Glutamatergic neuron (in vitro differentiated cells): ENCODE measurements around the gene ARHGDIB. TPM values are rescaled to one million over a fixed set of nuclear protein-coding genes. Genes with fewer than 3 reads are reported as not detected.

ENCODE experiments used
- DNase-seq: peaks from one replicate; pipeline ENCODE4 v3.0.0; 2022
- H3K27ac Mint-ChIP-seq: one replicate; pipeline ENCODE4 v1.8.0; 2020; ENCODE audit warnings: mild to moderate bottlenecking, mixed read lengths, inconsistent platforms; ENCODE audit not compliant: unreplicated experiment
- H3K27me3 Mint-ChIP-seq: one replicate; pipeline ENCODE4 v1.8.0; 2020; ENCODE audit warnings: mild to moderate bottlenecking, moderate library complexity, mixed read lengths, inconsistent platforms; ENCODE audit not compliant: unreplicated experiment
- H3K36me3 Mint-ChIP-seq: one replicate; pipeline ENCODE4 v1.8.0; 2020; ENCODE audit warnings: mild to moderate bottlenecking, mixed read lengths, inconsistent platforms; ENCODE audit not compliant: unreplicated experiment
- H3K4me1 Mint-ChIP-seq: one replicate; pipeline ENCODE4 v1.8.0; 2020; ENCODE audit warnings: mild to moderate bottlenecking, low read depth, mixed read lengths, inconsistent platforms; ENCODE audit not compliant: unreplicated experiment
- H3K4me3 Mint-ChIP-seq: one replicate; pipeline ENCODE4 v1.8.0; 2020; ENCODE audit warnings: mild to moderate bottlenecking, mixed read lengths, inconsistent platforms; ENCODE audit not compliant: unreplicated experiment
- H3K9me3 Mint-ChIP-seq: one replicate; pipeline ENCODE4 v1.8.0; 2020; ENCODE audit warnings: mild to moderate bottlenecking, moderate library complexity, mixed read lengths, inconsistent platforms; ENCODE audit not compliant: unreplicated experiment
- total RNA-seq: library from RNA; stranded (reverse); fragmentation: NEBNext Ultra II Directional; extraction: Animal tissue kit (Norgen Biotek cat#: 25700); gene quantifications from one replicate; pipeline ENCODE4 v1.2.1, GENCODE V29; 2021; ENCODE audit not compliant: unreplicated experiment
- TF ChIP-seq, protein P1 (sequence below): fragments of 200-600 bp; sonication (generic); IDR thresholded peaks from one replicate; pipeline ENCODE4 v1.5.0; 2021; ENCODE audit not compliant: partially characterized antibody, unreplicated experiment

ARHGDIB gene
- total RNA-seq, 1 donor from 2014 or later: not detected

DNA sequence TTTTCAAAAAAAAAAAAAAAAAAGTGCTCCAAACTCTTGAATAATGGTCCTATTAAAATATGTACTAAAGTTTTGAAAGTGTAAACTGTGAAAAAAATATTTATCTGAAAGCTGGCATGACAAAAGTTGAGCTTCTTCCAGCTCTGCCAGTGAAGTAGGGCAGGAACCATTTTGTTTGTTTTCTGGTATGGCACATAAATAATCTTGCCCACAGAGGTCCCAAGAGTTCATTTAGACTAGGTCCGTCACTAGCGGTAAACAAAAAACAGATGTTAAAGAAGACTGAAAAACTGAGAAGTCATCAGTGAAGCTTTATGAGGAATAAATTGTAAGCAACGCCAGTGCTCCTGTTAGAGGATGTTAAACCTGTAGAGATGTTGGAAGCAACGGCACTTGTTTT lies 30.0 kb downstream of the ARHGDIB start:
- Mint-ChIP-seq H3K27ac (no peak overlapping the region), H3K4me1 (no peaks in the 10 kb centered on the region), H3K27me3 (no peaks in the 10 kb centered on the region), H3K36me3 (no peaks in the 10 kb centered on the region), H3K9me3 (no peaks in the 10 kb centered on the region), H3K4me3 (no peak overlapping the region)
- TF ChIP-seq, protein P1, sequence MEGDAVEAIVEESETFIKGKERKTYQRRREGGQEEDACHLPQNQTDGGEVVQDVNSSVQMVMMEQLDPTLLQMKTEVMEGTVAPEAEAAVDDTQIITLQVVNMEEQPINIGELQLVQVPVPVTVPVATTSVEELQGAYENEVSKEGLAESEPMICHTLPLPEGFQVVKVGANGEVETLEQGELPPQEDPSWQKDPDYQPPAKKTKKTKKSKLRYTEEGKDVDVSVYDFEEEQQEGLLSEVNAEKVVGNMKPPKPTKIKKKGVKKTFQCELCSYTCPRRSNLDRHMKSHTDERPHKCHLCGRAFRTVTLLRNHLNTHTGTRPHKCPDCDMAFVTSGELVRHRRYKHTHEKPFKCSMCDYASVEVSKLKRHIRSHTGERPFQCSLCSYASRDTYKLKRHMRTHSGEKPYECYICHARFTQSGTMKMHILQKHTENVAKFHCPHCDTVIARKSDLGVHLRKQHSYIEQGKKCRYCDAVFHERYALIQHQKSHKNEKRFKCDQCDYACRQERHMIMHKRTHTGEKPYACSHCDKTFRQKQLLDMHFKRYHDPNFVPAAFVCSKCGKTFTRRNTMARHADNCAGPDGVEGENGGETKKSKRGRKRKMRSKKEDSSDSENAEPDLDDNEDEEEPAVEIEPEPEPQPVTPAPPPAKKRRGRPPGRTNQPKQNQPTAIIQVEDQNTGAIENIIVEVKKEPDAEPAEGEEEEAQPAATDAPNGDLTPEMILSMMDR: no peak
- no peak for DNase-seq

DNA sequence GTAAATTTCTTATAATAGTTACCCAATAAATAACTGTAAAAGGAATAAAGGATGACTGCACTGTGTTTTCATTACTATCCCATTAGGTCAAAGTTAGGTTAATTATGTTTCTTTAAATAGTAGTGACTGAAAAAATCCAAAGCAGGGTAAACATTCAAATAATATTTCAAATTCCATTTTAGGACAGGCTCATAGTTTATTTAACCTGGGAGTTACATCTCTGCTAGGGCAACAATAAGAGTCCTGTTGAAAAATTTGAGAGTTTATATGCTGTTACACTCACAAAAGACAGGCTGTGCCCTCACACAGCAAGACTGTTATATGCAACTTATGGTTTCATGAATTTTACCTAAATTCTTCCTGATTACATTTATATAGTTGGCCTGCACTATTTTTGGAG lies 31.1 kb downstream of the ARHGDIB start:
- H3K27me3 Mint-ChIP-seq: no peaks in the 10 kb centered on the region
- DNase-seq: no peak
- H3K4me3 Mint-ChIP-seq: no peak overlapping the region
- TF ChIP-seq, protein P1: no peak
- no peaks in the 10 kb centered on the region for H3K36me3 Mint-ChIP-seq
- H3K9me3 Mint-ChIP-seq: no peaks in the 10 kb centered on the region
- no peaks in the 10 kb centered on the region for H3K4me1 Mint-ChIP-seq
- H3K27ac Mint-ChIP-seq: no peak overlapping the region

DNA sequence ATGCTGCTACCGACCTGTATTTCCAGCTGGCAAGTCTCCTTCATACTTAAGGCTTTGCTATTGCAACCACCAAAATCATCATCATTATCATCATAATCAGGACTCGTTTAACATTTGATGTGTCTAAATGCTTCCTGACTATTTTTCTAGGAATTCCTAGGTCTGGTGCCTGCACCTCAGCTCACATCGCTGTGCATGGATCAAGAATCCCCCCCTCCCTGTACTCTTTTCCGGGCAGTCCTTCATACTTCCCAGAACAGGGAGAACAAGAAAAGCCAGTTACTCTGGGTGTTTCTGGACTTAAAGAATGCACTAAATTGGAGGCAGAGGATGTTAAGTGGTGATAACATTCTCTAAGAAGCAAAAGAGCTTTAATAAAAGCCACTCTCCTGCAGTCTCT lies 32.5 kb downstream of the ARHGDIB start:
- TF ChIP-seq, protein P1: no peak
- no peak overlapping the region for H3K4me3 Mint-ChIP-seq

DNA sequence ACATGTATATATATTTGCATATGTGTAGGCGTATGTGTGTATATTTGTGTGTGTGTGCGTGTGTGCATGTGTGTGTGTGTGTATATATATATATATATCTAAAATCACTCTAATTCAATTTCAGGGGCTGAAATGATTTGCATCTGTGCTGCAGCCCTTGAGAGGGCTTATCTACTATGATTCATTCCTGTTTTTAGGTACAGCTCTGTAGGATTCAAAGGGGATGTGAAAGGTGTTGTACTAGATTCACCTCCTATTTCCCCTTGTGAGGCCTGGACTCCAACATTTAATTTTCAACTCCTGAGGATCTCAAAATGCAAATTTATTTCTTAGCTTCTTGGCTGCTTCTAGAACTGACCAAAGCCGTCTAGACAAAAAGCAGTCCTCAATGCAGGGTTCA lies 34.1 kb downstream of the ARHGDIB start:
- TF ChIP-seq, protein P1: no peak
- Mint-ChIP-seq H3K27me3 (peaks cover 2% of the 10 kb centered on the region), H3K4me1 (no peaks in the 10 kb centered on the region)

More for the DNA sequence above, 32.5 kb downstream of the ARHGDIB start:
- DNase-seq: no peak
- Mint-ChIP-seq H3K27me3 (peaks cover under 1% of the 10 kb centered on the region), H3K36me3 (no peaks in the 10 kb centered on the region), H3K27ac (no peak overlapping the region), H3K9me3 (no peaks in the 10 kb centered on the region), H3K4me1 (no peaks in the 10 kb centered on the region)

DNA sequence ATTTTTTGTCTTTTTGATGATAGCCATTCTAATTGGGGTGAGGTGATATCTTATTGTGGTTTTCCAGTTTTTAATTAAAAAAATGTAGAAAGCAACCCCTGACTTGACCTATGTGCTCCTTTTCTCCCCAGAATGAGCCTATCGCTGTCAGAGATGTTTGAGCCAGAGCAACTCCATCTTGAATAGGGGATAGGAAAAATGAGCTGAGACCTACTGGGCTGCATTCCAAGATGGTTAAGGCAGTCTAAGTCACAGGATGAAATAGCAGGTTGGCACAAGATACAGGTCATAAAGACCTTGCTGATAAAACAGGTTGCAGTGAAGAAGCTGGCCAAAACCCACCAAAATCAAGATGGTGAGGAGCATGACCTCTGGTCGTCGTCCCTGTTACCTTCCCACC lies 36.9 kb downstream of the ARHGDIB start:
- H3K9me3 Mint-ChIP-seq: no peaks in the 10 kb centered on the region
- H3K4me3 Mint-ChIP-seq: no peak overlapping the region
- H3K27ac Mint-ChIP-seq: no peak overlapping the region
- H3K27me3 Mint-ChIP-seq: peaks cover 2% of the 10 kb centered on the region
- no peaks in the 10 kb centered on the region for H3K36me3 Mint-ChIP-seq
- H3K4me1 Mint-ChIP-seq: no peaks in the 10 kb centered on the region
- TF ChIP-seq, protein P1: no peak
- DNase-seq: no peak

More for the DNA sequence above, 34.1 kb downstream of the ARHGDIB start:
- DNase-seq: no peak
- Mint-ChIP-seq H3K9me3 (no peaks in the 10 kb centered on the region), H3K36me3 (no peaks in the 10 kb centered on the region), H3K27ac (no peak overlapping the region), H3K4me3 (no peak overlapping the region)
